GM23248 (cell line): Measurements from ENCODE around the gene GCNT4. TPM values are rescaled to one million over a fixed set of nuclear protein-coding genes. Genes with fewer than 3 reads are reported as not detected.

Experiments used
- DNase-seq: peaks from one replicate; pipeline ENCODE4 v3.0.0-alpha.2; 2015
- H2AFZ ChIP-seq: fragments of 200-600 bp; sonication (generic); 2 replicates; pipeline ENCODE4 v1.6.1; 2016; ENCODE audit warnings: antibody characterized with exemption
- H3F3A ChIP-seq: fragments of 200-600 bp; sonication (generic); 2 replicates; pipeline ENCODE4 v1.6.1; 2016; ENCODE audit warnings: mild to moderate bottlenecking, antibody characterized with exemption, mixed run types; ENCODE audit not compliant: insufficient read depth
- H3K27ac ChIP-seq: fragments of 200-600 bp; sonication (generic); 2 replicates; pipeline ENCODE4 v1.5.1; 2016; ENCODE audit warnings: mild to moderate bottlenecking
- H3K27me3 ChIP-seq: fragments of 200-600 bp; sonication (generic); replicated peaks from 2 replicates; pipeline ENCODE4 v1.6.1; 2016; ENCODE audit warnings: mild to moderate bottlenecking; ENCODE audit not compliant: insufficient read depth
- H3K36me3 ChIP-seq: fragments of 200-600 bp; sonication (generic); 2 replicates; pipeline ENCODE4 v1.6.1; 2016; ENCODE audit warnings: low read depth, mild to moderate bottlenecking
- H3K4me1 ChIP-seq: fragments of 200-600 bp; sonication (generic); 2 replicates; pipeline ENCODE4 v1.6.1; 2016; ENCODE audit warnings: mild to moderate bottlenecking; ENCODE audit not compliant: insufficient read depth
- H3K4me2 ChIP-seq: fragments of 200-600 bp; sonication (generic); one replicate; pipeline ENCODE4 v1.6.1; 2016; ENCODE audit warnings: mild to moderate bottlenecking; ENCODE audit not compliant: unreplicated experiment
- H3K4me3 ChIP-seq: fragments of 200-600 bp; sonication (generic); 2 replicates; pipeline ENCODE4 v1.5.1; 2016; ENCODE audit warnings: mild to moderate bottlenecking
- H3K79me2 ChIP-seq: fragments of 200-600 bp; sonication (generic); 2 replicates; pipeline ENCODE4 v1.6.1; 2016; ENCODE audit warnings: mild to moderate bottlenecking; ENCODE audit not compliant: insufficient read depth
- H3K9ac ChIP-seq: fragments of 200-600 bp; sonication (generic); 2 replicates; pipeline ENCODE4 v1.6.1; 2016; ENCODE audit warnings: mild to moderate bottlenecking
- H3K9me2 ChIP-seq: fragments of 200-600 bp; sonication (generic); 2 replicates; pipeline ENCODE4 v1.6.1; 2016; ENCODE audit warnings: mixed run types, mild to moderate bottlenecking, moderate library complexity; ENCODE audit not compliant: insufficient read depth
- H3K9me3 ChIP-seq: fragments of 200-600 bp; sonication (generic); one replicate; pipeline ENCODE4 v1.6.1; 2017; ENCODE audit warnings: low read depth
- H4K20me1 ChIP-seq: fragments of 200-600 bp; sonication (generic); 2 replicates; pipeline ENCODE4 v1.6.0; 2016; ENCODE audit not compliant: insufficient read depth
- EZH2 ChIP-seq: fragments of 200-600 bp; sonication (generic); IDR thresholded peaks from 2 replicates; pipeline ENCODE4 v1.6.1; 2018; ENCODE audit warnings: antibody characterized with exemption, mild to moderate bottlenecking; ENCODE audit not compliant: insufficient read depth, poor library complexity, severe bottlenecking
- EZH2phosphoT487 ChIP-seq: fragments of 200-600 bp; sonication (generic); IDR thresholded peaks from 2 replicates; pipeline ENCODE4 v1.6.1; 2018; ENCODE audit warnings: antibody characterized with exemption, moderate library complexity, mild to moderate bottlenecking, low read depth; ENCODE audit not compliant: insufficient read depth
- WGBS, 2 experiments: methylation state at CpG; one replicate each; pipeline ENCODE4 v1.1.6; 2015 to 2017; ENCODE audit warnings: low lambda C conversion rate in 2 of 2, low coverage in 1 of 2; ENCODE audit errors: missing lambda C conversion rate in 2 of 2; 5-methylcytosine and 5-hydroxymethylcytosine counted together
- in situ Hi-C: fragments of 300-500 bp; cut with MboI; formaldehyde crosslinking; loops from 2 replicates; pipeline ENCODE4 v1.15.0; 2020
- polyA plus RNA-seq: library from polyadenylated mRNA; unstranded; fragments of >200 nt; fragmentation: Nextera tagmentation; extraction: Ambion mirVana; gene quantifications from 2 replicates; pipeline ENCODE4 v1.2.1, GENCODE V29; 2016
- small RNA-seq: library from RNA; depleted of rRNA; stranded (forward); fragments of <200 nt; gene quantifications from one replicate; pipeline ENCODE3, GENCODE V24; 2014; ENCODE audit warnings: low read depth, low replicate concordance
- total RNA-seq: library from RNA; depleted of rRNA; stranded (reverse); fragments of >200 nt; shearing (Covaris generic); gene quantifications from 2 replicates; pipeline ENCODE4 v1.2.3, GENCODE V29; 2014; rRNA removed

Gene GCNT4
- total and polyA plus RNA-seq, 2 experiments from 2014 or later: 1.8 to 2.8 TPM

DNA sequence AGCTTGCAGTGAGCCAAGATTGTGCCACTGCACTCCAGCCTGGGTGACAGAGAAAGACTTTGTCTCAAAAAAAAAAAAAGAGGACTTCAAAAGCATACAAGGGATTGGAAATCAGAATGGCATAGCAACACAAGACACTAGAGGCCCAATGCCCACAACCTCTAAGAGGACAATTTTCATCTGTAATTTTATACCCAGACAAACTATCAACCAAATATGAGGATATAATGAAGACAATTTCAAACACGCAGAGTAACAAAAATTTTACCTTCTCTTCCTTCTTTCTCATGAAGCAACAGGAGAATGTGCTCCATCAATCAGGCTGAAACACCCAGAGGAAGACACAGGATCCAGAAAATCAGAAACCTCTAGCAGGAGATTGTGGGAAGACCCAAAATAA lies 46.8 kb downstream of the GCNT4 start:
- Histone ChIP-seq H3K4me3 (no peak overlapping the region), H3K9me2 (no peaks in the 10 kb centered on the region), H3K27ac (no peak overlapping the region), H3K9ac (no peak overlapping the region), H3K4me2 (no peak overlapping the region), H3F3A (no peaks in the 10 kb centered on the region), H3K27me3 (no peaks in the 10 kb centered on the region), H3K36me3 (no peaks in the 10 kb centered on the region), H4K20me1 (no peaks in the 10 kb centered on the region), H3K4me1 (no peaks in the 10 kb centered on the region), H3K9me3 (no peaks in the 10 kb centered on the region), H3K79me2 (no peaks in the 10 kb centered on the region), H2AFZ (no peak overlapping the region)
- in situ Hi-C loops: no loop called here
- TF ChIP-seq EZH2 (no peak), EZH2phosphoT487 (no peak)
- no peak for DNase-seq
- WGBS, 2 experiments: 38 to 46% methylated on average over 1 of the region's 1 CpG

Small RNA genes within 50 kb of the gene (small RNA-seq; reads per million reads assigned to genes)
- not detected for gene AC093259.1

Other genes starting within 250 kb of the GCNT4 start
- 0.22 TPM in 1 of 2 replicates, not detected in the other for gene FAM169A, start 186.2 kb downstream of the GCNT4 start, total RNA-seq
- 0.08 TPM in 1 of 2 replicates, not detected in the other for gene FAM169A, start 186.2 kb downstream of the GCNT4 start, polyA plus RNA-seq
- gene ANKRD31, start 184.3 kb upstream of the GCNT4 start, total RNA-seq: not detected in 2 replicates
- 0.06 TPM in 1 of 2 replicates, not detected in the other for gene ANKRD31, start 184.3 kb upstream of the GCNT4 start, polyA plus RNA-seq